ENCODE results near the gene PCNX2. TPM values are rescaled to one million over a fixed set of nuclear protein-coding genes. Genes with fewer than 3 reads are reported as not detected.
A peak's percentile ranks its signal among the peaks of the same experiment; 100 is the strongest.

The PCNX2 gene
- polyA plus RNA-seq, 4 donors, result 10.3 to 13.1 (median 12.5) TPM

DNA sequence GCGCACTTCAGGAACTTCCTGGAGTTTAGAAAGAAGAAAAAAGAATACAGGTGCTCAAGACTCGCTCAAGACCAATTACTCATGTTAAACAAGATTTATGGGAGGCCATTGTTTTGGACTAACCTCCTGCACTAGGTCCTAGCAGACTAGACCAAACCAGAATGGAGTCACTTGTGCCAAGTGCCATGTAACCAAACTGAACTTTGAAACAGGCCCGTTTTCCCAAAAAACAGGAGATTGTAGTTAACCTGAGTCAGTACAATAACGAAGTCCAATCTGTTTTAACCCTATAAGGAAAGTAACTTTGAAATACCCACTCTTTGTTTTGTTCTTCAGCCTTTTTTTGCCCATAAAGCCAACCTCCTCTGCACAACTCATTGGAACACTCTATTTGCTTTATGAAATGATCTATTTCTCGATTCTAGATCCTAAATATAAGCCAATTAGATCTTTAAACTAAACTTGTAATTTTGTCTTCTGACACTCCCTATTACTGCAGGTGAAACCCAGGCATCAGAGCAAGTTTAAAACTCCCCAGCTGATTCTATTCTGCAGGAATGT lies 345.8 kb downstream of the PCNX2 start:
- no peak for DNase-seq (ENCODE audit: low read depth in 4 of 4, low spot score in 3 of 4)

DNA sequence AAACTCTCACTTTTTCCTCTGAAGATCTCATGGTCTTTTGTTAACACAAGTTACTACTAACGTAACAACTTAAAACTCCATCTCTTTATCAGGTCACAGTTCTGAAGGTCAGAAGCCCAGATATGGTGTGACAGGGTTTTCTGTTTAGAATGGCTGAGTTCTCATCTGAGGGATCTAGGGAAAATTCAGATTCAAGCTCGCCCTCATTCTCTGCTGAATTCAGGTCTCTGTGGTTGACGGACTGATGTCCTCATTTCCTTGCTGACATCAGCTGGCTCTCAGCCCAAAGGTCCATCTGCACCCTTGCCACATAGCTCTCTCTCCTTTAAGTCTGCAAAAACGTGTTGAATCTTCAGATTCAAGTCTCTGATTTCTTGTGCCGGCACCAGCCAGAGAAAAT lies 351.2 kb downstream of the PCNX2 start:
- no peak for DNase-seq (ENCODE audit: low read depth in 4 of 4, low spot score in 3 of 4)

DNA sequence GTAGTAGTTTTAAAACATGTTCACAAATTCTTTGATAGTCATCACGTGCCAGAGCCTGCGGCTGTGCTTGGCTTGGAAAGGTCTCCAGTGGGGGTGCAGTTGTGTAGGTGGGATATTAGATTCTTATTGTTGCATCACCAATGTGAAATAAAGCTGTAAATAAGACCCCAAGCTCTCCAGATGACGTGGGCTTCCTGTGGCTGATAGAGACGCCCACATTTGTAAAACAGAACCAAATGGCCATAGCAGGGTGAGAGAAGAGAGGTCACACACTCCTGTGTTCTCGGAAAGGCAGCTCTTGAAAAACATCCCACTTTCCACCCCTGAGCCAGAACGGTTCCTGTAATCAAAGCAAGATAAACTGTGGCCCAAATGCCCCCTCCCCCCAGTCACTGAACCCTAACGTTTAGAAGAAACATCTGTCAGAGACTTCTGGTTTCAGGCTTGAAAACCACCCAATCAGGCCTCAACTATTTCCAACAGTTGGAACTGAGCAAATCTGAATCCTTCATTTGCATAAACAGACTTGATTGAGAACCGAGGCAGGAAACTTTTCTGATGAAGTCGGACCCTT lies 351.8 kb downstream of the PCNX2 start:
- peak in 2 of 4 donors; percentile 43 to 64 for DNase-seq (ENCODE audit: low read depth in 4 of 4, low spot score in 3 of 4)

DNA sequence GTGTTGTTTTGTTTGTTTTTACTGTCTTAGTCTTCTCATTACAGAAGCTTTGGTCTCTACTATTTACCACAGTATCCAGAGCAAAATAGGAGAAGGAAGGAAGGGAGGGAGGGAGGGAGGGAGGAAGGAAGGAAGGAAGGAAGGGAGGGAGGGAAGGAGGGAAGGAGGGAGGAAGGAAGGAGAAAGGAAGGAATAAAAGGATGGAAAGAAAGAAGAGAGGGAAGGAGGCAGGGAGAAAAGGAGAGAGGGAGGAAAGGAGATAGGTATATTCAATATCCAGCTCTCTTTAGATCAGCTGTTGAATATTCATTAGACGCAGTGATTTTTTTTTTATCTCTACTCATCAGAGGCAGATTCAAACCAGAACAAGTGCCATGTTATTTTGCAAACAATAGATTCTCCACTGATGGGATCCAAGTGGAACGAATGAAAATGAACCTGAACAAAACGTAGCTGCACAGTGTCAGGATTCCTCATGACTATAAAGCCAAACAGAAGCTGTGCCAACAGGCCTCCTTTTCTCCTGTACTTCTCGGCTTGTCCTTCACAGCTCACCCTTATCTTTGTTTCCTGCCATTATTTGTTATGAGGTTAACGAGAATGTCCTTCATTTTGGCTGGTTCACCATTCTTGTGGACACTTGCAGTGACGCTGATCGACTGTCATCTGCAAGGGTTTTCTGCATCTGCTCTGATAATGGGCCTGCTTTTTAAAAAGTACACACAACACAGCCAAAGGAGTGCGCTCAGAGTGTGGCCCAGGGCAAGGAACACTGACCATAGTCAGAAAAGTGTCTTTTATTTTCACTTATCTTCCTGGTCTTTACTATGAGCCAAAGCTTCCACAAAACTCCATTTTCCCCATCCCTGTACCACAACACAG lies 352.9 kb downstream of the PCNX2 start:
- no peak for DNase-seq (ENCODE audit: low read depth in 4 of 4, low spot score in 3 of 4)

DNA sequence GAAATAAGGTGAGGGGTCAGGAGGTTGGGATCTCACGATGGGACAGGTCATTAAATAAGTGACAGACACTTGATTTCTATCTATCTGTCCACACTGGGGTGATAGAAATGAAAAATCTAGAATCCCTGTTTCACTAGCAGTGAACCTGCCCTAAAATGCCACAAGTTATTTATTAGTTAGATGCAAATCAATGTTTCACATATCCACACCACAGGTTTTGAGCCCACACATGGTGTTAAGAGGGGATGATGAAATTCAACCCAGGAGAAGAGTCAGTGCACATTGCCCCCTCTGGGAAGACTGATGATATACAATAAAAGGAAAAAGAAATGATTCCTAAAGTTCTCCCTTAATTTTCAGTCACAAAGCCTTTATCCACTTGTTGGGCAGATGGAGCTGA lies 355.3 kb downstream of the PCNX2 start:
- no peak for DNase-seq (ENCODE audit: low read depth in 4 of 4, low spot score in 3 of 4)

DNA sequence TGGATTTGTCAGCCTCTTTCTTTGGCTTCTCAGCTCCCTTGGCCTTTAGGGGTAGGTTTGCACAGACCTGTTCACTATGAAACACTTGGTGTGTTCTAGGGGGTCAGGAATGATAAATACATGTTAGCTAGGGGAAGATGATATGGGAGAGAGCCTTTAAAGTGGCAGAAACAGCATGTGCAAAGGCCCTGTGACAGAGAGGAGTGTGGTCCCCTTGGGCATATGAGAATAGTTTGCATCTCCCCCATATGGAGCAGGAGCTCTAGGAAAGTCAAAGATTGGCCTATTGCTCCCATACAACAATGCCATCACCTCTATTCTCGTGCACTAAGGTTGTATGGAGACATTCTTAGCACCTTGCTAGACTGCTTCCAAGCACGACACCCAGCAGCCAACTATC lies 355.8 kb downstream of the PCNX2 start:
- no peak for DNase-seq (ENCODE audit: low read depth in 4 of 4, low spot score in 3 of 4)

DNA sequence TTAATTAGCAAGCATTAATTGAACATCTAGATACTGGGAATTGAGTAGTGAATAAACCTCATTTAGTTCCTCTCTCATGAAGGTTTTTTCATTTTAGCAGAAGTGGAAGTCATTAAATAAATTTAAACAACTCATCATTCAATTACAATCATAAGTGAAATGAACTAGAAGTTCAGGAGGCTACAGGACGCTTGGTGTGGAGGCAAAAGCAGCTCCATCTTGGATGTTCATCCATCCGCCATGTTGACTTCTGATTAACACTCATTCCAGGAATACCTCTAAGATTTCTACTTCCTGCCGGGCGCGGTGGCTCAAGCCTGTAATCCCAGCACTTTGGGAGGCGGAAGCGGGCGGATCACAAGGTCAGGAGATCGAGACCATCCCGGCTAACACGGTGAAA lies 356.6 kb downstream of the PCNX2 start:
- no peak for DNase-seq (ENCODE audit: low read depth in 4 of 4, low spot score in 3 of 4)

DNA sequence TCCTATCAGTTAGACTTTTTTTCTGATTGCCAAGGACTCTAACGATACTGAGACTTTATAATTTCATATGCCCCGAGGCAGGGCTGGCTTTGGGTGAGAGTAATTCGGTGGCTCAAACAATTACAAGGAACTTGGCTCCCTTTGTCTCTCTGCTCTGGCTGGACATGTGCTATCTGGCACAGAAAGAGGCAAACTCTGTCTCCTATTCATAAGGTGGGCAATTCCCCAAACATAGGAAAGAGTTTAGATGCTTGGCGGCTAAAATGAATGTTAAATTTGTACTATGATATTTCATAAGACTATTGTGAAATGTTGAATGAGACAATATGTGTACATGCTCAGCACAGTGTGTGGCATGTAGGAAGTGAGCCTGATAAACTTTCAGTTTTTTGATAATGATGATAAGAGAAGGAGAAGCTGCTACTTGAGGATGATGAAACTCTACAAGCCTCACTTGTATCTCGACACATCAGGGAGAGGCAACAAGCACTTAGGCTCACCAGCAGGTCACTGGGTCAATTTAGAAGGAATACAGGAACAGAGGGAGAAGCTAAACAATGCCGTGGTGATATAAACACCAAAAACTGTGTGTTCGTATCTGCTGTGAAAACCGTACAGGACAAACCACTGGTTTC lies 357.7 kb downstream of the PCNX2 start:
- no peak for DNase-seq (ENCODE audit: low read depth in 4 of 4, low spot score in 3 of 4)

DNA sequence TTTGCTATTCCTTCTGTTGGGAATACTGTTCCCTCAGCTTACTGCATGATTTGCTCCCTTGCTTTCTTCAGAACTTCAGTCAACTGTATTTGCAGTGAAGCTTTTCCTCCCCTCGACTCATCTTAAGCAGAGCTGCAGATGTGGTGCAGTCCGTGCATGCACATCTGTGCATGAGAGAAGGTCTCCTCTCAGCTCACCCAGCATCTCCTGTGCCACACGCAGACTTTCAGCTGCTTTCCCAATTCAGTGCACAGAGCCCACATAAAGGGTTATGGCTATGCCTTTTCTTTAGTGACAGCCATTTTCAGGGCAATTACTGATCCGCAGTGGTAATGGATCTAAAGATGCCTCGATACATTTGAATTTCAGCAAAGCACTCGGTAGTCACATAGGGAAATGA lies 358.6 kb downstream of the PCNX2 start:
- DNase-seq (ENCODE audit: low read depth in 4 of 4, low spot score in 3 of 4), result no peak

Other genes with a start within 250 kb of the PCNX2 start
- gene MAP3K21, start 32.0 kb upstream of the PCNX2 start, polyA plus RNA-seq (ENCODE audit: insufficient read length in 4 of 4), result 10 to 100 TPM; 20.7 to 35.8 (median 30.2) TPM